HL-60/S4 (cell line): ENCODE measurements around the gene FXYD4.

Experiments used
- in situ Hi-C: fragments of 300-500 bp; cut with MboI; formaldehyde crosslinking; loops from 2 replicates; pipeline ENCODE4 v1.14.3; 2022; ENCODE audit warnings: low sequenced_read_pairs

Gene FXYD4

GRCh38 chr10:43394868-43395267 is 23.4 kb downstream of the FXYD4 start:
- in situ Hi-C loops: no loop called here

- in situ Hi-C loops: no loop called here
Observed at GRCh38 chr10:43395571-43396060, 24.2 kb downstream of the FXYD4 start.

GRCh38 chr10:43396061-43396927 is 24.9 kb downstream of the FXYD4 start:
- in situ Hi-C loops: no loop called here

- in situ Hi-C loops: no loop called here
Observed at GRCh38 chr10:43396928-43397624, 25.6 kb downstream of the FXYD4 start.

GRCh38 chr10:43398939-43399319 is 27.5 kb downstream of the FXYD4 start:
- in situ Hi-C loops: no loop called here

- in situ Hi-C loops: loop anchor here (25.0 kb wide), 1 partner anchor 1563 kb away; the partner anchor contains the start of gene RASSF4
Observed at GRCh38 chr10:43399320-43400310, 28.2 kb downstream of the FXYD4 start.

- in situ Hi-C loops: loop anchor here (25.0 kb wide), 1 partner anchor 1561 kb away; the partner anchor contains the start of gene RASSF4
Observed at GRCh38 chr10:43401627-43402026, 30.2 kb downstream of the FXYD4 start.

GRCh38 chr10:43402176-43402575 is 30.7 kb downstream of the FXYD4 start:
- in situ Hi-C loops: loop anchor here (25.0 kb wide), 1 partner anchor 1560 kb away; the partner anchor contains the start of gene RASSF4

- in situ Hi-C loops: loop anchor here (25.0 kb wide), 1 partner anchor 1559 kb away; the partner anchor contains the start of gene RASSF4
Observed at GRCh38 chr10:43402880-43403452, 31.5 kb downstream of the FXYD4 start.

GRCh38 chr10:43403911-43404703 is 32.7 kb downstream of the FXYD4 start:
- in situ Hi-C loops: loop anchor here (25.0 kb wide), 1 partner anchor 1558 kb away; the partner anchor contains the start of gene RASSF4

GRCh38 chr10:43404704-43405084 is 33.3 kb downstream of the FXYD4 start:
- in situ Hi-C loops: loop anchor here (25.0 kb wide), 1 partner anchor 1558 kb away; the partner anchor contains the start of gene RASSF4

GRCh38 chr10:43407148-43407575 is 35.7 kb downstream of the FXYD4 start:
- in situ Hi-C loops: loop anchor here (25.0 kb wide), 1 partner anchor 1555 kb away; the partner anchor contains the start of gene RASSF4

GRCh38 chr10:43407576-43408330 is 36.3 kb downstream of the FXYD4 start:
- in situ Hi-C loops: loop anchor here (25.0 kb wide), 1 partner anchor 1555 kb away; the partner anchor contains the start of gene RASSF4

- in situ Hi-C loops: loop anchor here (25.0 kb wide), 1 partner anchor 1554 kb away; the partner anchor contains the start of gene RASSF4
Observed at GRCh38 chr10:43408331-43408709, 36.9 kb downstream of the FXYD4 start.

GRCh38 chr10:43408710-43409384 is 37.4 kb downstream of the FXYD4 start, which contains the start of gene HNRNPF:
Gene HNRNPF (minus strand): TSS chr10:43409186. CDS start chr10:43387884, 21,302 bp downstream.
- in situ Hi-C loops: loop anchor here (25.0 kb wide), 1 partner anchor 1553 kb away; the partner anchor contains the start of gene RASSF4

GRCh38 chr10:43409385-43410109 is 38.1 kb downstream of the FXYD4 start:
- in situ Hi-C loops: loop anchor here (25.0 kb wide), 1 partner anchor 1553 kb away; the partner anchor contains the start of gene RASSF4
